ENCODE data around the gene PPARA.

Gene PPARA

DNA sequence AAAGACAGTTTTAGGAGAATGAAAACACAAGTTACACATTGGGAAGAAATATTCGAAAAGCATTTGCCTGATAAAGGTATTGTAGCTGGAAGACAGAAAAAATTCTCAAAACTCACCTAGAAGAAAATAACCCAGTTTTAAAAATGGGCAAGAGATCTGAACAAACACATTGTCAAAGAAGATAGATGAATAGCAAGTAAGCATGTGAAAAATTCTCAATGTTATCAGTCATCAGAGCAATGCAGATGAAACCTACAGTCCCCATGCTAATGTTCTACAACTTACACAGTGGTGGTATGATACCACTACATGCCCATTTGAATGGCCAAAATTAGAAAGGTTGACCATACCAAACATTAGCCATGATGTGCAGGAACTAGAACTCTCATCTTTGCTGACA lies 29.4 kb downstream of the PPARA start:
- no peaks in the 10 kb centered on the region for H3K9me2 ChIP-seq (replicated peaks; ENCODE audit: insufficient read depth, low read length)
- H3K27ac ChIP-seq (ENCODE audit: low read length), result no peak overlapping the region
- no peak for DNase-seq
- no peaks in the 10 kb centered on the region for H3K4me1 ChIP-seq (ENCODE audit: low read length)
- no peak overlapping the region for H3K4me3 ChIP-seq (ENCODE audit: low read length)
- H3K9me3 ChIP-seq (replicated peaks; ENCODE audit: insufficient read depth, low read length), result no peaks in the 10 kb centered on the region
- H3K27me3 ChIP-seq (replicated peaks; ENCODE audit: insufficient read depth, low read length), result no peaks in the 10 kb centered on the region
- H3K9ac ChIP-seq (ENCODE audit: low read length), result no peak overlapping the region
- H3F3A ChIP-seq (ENCODE audit: insufficient read depth, low read length), result no peaks in the 10 kb centered on the region
- no peaks in the 10 kb centered on the region for H3K36me3 ChIP-seq (replicated peaks; ENCODE audit: insufficient read depth, low read length)
- TF ChIP-seq EZH2 (optimal IDR thresholded peaks at IDR 0.05; ENCODE audit: low read depth, low read length) (no peak), EZH2phosphoT487 (IDR thresholded peaks at IDR 0.05; ENCODE audit: low read length) (no peak), CTCF (IDR thresholded peaks at IDR 0.05; ENCODE audit: low read length) (no peak)
- H4K20me1 ChIP-seq (ENCODE audit: insufficient read depth, low read length), result no peaks in the 10 kb centered on the region
- H3K4me2 ChIP-seq (ENCODE audit: low read depth, low read length), result no peak overlapping the region
- no peak overlapping the region for H2AFZ ChIP-seq (ENCODE audit: low read length)
- no peaks in the 10 kb centered on the region for H3K79me2 ChIP-seq (ENCODE audit: low read length)

- no peak for TF ChIP-seq CTCF (IDR thresholded peaks at IDR 0.05; ENCODE audit: low read length)
- TF ChIP-seq EZH2 (optimal IDR thresholded peaks at IDR 0.05; ENCODE audit: low read depth, low read length), result no peak
- TF ChIP-seq EZH2phosphoT487 (IDR thresholded peaks at IDR 0.05; ENCODE audit: low read length), result no peak
- DNase-seq, result no peak
- no peaks in the 10 kb centered on the region for H3K4me1 ChIP-seq (ENCODE audit: low read length)
- no peaks in the 10 kb centered on the region for H3K79me2 ChIP-seq (ENCODE audit: low read length)
- H3F3A ChIP-seq (ENCODE audit: insufficient read depth, low read length), result no peaks in the 10 kb centered on the region
- no peak overlapping the region for H3K4me2 ChIP-seq (ENCODE audit: low read depth, low read length)
- no peak overlapping the region for H3K9ac ChIP-seq (ENCODE audit: low read length)
- no peaks in the 10 kb centered on the region for H3K36me3 ChIP-seq (replicated peaks; ENCODE audit: insufficient read depth, low read length)
- H3K9me2 ChIP-seq (replicated peaks; ENCODE audit: insufficient read depth, low read length), result no peaks in the 10 kb centered on the region
- no peak overlapping the region for H3K27ac ChIP-seq (ENCODE audit: low read length)
- H3K4me3 ChIP-seq (ENCODE audit: low read length), result no peak overlapping the region
- no peaks in the 10 kb centered on the region for H4K20me1 ChIP-seq (ENCODE audit: insufficient read depth, low read length)
- H3K27me3 ChIP-seq (replicated peaks; ENCODE audit: insufficient read depth, low read length), result no peaks in the 10 kb centered on the region
- no peaks in the 10 kb centered on the region for H3K9me3 ChIP-seq (replicated peaks; ENCODE audit: insufficient read depth, low read length)
- H2AFZ ChIP-seq (ENCODE audit: low read length), result no peak overlapping the region
Measured at GRCh38 chr22:46180370-46181137, 30.2 kb downstream of the PPARA start.

DNA sequence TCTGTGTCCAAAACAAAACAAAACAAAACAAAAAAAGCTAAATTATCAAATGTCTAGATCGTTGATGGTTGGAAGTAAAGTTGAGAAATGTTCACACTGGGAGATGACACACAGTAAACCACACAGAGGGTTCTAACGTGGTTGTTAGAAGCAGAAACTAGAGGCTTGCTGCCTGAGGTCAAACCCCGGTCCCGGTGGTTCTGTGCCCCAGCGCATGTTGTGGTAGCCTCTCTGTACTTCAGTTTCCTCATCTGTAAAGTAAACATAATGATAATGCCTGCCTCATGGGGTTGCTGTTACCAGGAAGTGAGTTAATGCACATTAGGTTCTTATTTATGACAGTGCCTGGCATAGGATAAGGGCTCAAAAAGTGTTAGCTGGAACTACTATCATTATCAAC lies 33.4 kb downstream of the PPARA start:
- Histone ChIP-seq H3K79me2 (ENCODE audit: low read length) (no peaks in the 10 kb centered on the region), H3K27ac (ENCODE audit: low read length) (no peak overlapping the region), H3K4me1 (ENCODE audit: low read length) (no peaks in the 10 kb centered on the region), H3K4me2 (ENCODE audit: low read depth, low read length) (no peak overlapping the region), H3K36me3 (replicated peaks; ENCODE audit: insufficient read depth, low read length) (no peaks in the 10 kb centered on the region), H3K27me3 (replicated peaks; ENCODE audit: insufficient read depth, low read length) (no peaks in the 10 kb centered on the region), H4K20me1 (ENCODE audit: insufficient read depth, low read length) (no peaks in the 10 kb centered on the region), H3K9me3 (replicated peaks; ENCODE audit: insufficient read depth, low read length) (no peaks in the 10 kb centered on the region), H3K9me2 (replicated peaks; ENCODE audit: insufficient read depth, low read length) (no peaks in the 10 kb centered on the region), H2AFZ (ENCODE audit: low read length) (no peak overlapping the region), H3K9ac (ENCODE audit: low read length) (no peak overlapping the region), H3F3A (ENCODE audit: insufficient read depth, low read length) (no peaks in the 10 kb centered on the region), H3K4me3 (ENCODE audit: low read length) (no peak overlapping the region)
- DNase-seq, result no peak
- TF ChIP-seq EZH2 (optimal IDR thresholded peaks at IDR 0.05; ENCODE audit: low read depth, low read length) (no peak), EZH2phosphoT487 (IDR thresholded peaks at IDR 0.05; ENCODE audit: low read length) (no peak), CTCF (IDR thresholded peaks at IDR 0.05; ENCODE audit: low read length) (no peak)

All from MM.1S (cell line).